NCI-H748 (cell line): ENCODE data around the gene COPG1.

Experiments
- DNase-seq: peaks from one replicate; lab custom pipeline; 2025; ENCODE audit not compliant: unreplicated experiment; lab: John Stamatoyannopoulos, UW

COPG1 gene

DNA sequence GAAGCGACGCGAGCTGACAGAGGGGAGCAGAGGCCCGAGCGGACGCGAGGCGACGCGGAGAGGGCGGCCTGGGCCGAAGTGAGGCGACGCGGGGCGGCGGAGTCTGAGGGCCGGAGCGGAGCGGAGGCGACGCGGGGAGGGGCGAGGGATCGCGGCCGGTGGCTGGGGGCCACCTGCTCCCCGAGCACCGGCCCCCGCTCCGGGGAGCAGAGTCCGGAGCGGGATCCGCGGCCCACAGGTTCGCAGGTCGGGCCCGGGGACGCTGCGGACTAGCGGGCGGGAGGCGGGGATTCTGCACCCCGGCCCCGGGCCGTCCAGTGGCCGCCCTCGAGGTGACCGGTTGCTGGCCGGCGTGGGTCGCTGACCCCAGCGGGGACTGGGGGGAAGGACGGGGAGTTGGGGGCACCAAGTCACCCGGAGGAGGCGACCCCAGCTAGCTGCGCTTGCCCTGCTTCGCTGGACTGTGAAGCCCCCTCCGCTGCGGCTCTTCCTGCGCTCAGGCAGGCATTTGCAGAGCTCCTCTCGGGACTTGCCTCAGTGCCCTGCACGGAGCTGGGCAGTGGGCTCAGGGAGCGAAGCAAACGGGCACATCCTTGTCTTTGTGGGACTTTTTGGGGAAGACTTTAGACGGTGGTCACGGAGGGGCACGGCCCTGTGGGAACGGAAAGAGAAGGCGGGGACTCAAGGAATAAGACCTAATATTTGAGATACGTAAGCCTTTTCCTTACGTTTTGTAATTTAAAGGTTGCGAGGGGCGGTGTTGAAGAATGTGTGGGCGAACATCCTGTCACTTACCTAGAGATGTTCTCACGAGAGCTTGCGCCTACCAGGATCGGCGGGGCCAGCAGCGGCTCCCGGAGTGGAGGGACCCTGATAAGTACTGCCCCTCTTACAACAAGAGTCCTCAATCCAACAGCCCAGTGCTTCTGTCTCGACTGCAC, 29.8 kb downstream of the COPG1 start:
- DNase-seq, result peak; percentile 46

DNA sequence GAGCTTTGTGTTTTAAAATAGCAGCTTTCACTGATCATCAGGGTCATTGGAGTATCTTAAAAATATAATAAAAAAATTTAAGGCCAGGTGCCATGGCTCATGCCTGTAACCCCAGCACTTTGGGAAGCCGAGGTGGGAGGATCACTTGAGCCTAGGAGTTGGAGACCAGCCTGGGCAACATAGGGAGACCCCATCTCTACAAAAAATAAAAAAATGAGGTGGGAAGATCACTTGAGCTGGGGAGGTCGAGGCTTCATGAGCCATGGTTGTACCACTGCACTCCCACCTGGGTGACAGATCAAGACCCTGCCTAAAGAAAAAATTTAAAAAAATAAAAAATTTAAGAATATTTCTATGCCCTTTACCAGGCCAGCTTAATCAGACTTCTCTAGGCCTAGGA, 30.8 kb downstream of the COPG1 start:
- DNase-seq, result no peak

DNA sequence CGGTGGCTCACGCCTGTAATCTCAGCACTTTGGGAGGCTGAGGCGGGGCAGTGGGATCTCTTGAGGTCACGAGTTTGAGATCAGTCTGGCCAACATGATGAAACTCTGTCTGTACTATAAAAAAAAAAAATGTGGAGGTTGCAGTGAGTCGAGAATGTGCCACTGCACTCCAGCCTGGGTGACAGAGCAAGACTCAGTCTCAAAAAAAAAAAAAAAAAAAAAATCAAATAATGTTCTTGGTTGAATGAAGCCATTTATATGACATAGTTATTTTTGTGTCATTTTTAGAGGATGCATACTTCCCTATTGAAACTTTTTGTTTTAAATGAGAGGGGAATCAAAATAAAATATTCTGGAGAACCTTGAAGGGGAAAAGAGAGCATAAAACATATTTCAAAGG, 32.3 kb downstream of the COPG1 start:
- DNase-seq, result no peak

DNA sequence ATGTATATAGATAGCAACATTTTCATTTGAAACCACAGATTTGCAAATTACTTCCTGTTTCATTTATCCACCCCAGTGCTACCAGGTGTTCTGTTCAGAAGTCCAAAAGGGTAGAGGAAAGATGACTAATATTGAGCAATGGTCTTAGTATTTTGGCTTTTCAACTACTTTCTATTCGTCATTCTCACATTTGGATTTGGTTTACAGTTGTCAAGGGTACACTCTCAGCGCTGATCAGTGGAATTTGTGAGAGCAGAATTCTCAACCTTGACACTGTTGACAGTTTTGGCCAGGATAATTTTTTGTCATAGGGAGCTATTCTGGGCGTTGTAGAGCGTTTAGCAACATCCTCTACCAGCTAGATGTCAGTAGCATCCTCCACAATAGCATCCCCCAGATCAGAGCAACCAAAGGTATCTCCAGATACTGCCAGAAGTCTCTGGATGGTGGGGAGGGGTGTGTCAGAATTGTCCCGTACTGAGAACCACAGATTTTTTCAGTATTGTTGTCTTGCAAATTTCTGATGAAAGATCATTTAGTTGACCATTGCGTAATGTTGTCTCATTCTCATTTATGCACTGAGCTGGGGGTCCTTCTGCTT, 33.4 kb downstream of the COPG1 start:
- no peak for DNase-seq

GRCh38 chr3:129286081-129286480, 36.7 kb downstream of the COPG1 start:
- DNase-seq, result no peak

GRCh38 chr3:129288446-129288845, 39.0 kb downstream of the COPG1 start:
- no peak for DNase-seq

- DNase-seq, result no peak
Observed at GRCh38 chr3:129289201-129289921, 40.0 kb downstream of the COPG1 start.

DNA sequence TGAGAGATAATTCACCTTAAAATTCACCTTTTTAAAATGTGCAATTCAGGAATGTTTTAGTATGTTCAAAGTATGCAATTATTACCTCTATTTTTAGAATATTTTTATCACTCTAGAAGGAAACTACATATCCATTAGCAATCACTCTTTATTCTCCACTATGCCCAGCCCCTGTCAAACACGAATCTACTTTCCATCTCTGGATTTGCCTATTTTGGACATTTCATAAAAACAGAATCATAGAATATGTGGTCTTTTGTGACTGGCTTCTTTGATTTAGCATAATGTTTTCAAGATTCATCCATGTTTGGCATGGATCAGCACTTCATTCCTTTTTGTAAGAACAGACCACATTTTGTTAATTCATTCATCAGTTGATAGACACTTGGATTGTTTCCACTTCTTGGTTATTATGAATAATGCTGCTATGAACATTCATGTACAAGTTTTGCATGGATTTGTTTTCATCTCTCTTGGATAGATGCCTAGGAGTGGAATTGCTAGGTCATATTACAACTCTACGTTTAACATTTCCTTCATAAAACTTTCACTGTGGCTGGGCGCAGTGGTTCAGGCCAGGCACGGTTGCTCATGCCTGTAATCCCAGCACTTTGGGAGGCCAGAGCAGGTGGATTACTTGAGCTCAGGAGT, 42.0 kb downstream of the COPG1 start:
- DNase-seq, result no peak

GRCh38 chr3:129295286-129295685, 45.9 kb downstream of the COPG1 start:
- no peak for DNase-seq

DNA sequence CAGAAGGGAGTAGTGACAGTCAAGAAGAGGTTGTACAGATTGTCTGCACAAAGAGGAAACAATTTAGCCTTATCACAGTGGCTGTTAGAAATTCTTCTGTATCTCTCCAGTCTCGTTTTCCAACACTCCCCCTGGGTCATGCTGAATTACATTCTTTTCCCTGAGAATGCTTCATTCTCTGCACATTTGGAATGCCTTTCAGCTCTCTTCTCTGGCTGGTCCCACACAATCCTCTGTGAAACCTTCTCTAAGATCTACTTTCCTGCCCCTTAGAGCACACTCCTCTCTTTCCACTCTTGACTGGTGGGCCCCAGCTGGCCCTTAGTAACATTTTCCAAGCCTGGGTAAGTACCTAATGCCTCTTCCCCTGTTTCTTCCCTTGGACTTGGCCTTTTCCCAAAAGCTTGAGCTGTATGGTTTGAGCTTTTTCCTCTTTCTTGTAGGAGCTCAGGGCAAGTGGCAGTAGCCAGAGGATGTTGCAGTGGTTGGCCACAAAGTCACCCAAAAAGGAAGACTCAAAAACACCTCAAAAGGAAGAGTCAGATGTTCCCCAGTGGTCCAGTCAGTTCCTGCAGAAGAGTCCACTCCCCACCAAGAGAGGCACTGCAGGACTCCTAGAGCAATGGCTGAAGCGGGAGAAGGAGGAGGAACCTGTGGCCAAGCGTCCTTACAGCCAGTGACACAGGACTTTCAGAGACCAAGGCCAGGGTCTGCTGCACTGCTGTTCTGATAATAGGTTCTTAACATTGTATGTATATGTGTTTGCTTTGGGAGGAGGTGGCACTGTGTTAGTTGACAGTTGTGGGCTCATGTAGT, 54.9 kb downstream of the COPG1 start:
- DNase-seq, result no peak

- DNase-seq, result no peak
Observed at GRCh38 chr3:129304962-129305222, 55.5 kb downstream of the COPG1 start.

DNA sequence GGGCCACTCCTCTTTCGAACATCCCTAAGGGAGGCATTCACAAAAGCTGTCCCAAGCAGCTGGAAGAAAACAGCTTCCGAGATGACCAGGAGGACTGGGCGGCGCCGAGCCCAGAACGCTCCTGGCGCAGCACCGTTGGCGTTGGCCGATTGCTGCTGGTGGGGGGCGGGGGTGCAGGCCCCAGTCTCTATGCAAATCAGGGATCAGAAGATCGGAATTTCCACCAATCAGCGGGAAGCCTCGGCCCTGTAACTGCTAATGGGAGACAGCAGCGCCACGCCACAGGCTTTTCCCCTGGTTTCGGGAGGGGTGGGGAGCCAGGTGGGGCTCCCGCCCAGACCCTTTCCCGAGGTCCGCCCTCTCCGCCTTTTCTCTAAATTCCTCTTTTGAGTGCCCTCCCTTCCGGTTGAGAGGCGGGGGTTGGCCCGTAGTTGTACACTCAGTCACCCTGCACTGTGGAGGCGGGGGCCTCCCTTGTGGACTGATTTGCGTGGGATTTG, 56.2 kb downstream of the COPG1 start:
- DNase-seq, result peak; percentile 90

GRCh38 chr3:129308636-129309035, 59.2 kb downstream of the COPG1 start:
- DNase-seq, result no peak

- no peak for DNase-seq
Observed at GRCh38 chr3:129310111-129311011, 61.0 kb downstream of the COPG1 start.

GRCh38 chr3:129311054-129311902, 61.9 kb downstream of the COPG1 start:
- no peak for DNase-seq

DNA sequence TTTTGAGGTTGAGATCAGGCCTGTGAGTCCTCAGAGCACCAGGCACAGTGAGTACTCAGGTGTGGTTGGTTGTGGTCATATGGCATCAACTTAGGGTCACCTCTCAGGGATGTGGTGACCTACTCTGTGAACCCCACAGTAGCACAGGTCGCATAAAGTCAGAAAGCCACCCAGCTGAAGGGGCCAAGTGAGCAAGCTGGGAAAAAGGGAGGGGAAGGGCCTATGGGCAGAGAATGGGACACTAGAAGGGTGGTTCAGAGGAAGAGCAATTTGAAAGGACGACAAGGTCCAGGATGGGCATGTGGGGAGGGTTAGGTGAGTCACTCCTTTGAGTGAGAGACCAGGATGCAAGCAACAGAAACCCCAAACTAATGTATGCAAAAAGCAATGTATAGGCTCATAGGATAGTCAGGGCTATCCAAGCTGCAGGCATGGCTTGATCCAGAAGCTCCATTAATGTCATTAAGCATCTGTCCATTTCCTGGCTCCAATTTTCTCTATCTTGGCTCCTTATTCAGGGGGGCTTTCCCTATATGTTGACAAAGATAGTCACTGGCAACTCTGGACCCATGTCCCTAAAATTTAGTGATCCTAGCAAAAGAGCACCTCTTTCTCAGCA, 62.7 kb downstream of the COPG1 start:
- no peak for DNase-seq

- peak; percentile 9 for DNase-seq
Observed at GRCh38 chr3:129312671-129313414, 63.4 kb downstream of the COPG1 start.

- no peak for DNase-seq
Observed at GRCh38 chr3:129313415-129313664, 63.9 kb downstream of the COPG1 start.
